ENCODE data around the gene YPEL4.
"Not testable (repeated sequence)": the region's sequence is repeated elsewhere in the genome, so short reads cannot be mapped to it uniquely, and the experiment has no call there.

Gene YPEL4

GRCh38 chr11:57649826-57650738 lies at the start of gene YPEL4:
TSS of gene YPEL4 (minus strand) at chr11:57649912. CDS start at chr11:57647107, 2,805 bp downstream.
- DNase-seq (ENCODE audit: extremely low read depth, low read depth): no peak
- TF ChIP-seq CTCF (IDR thresholded peaks at IDR 0.05; ENCODE audit: low read depth, low read length, missing control alignments): no peak
- H3K4me3 ChIP-seq (replicated peaks; ENCODE audit: low read depth, low read length): peak within 1 kb of the TSS; percentile 32

- no peak overlapping the region for H3K4me3 ChIP-seq (replicated peaks; ENCODE audit: low read depth, low read length)
- TF ChIP-seq CTCF (IDR thresholded peaks at IDR 0.05; ENCODE audit: low read depth, low read length, missing control alignments): no peak
- DNase-seq (ENCODE audit: extremely low read depth, low read depth): no peak
Measured at GRCh38 chr11:57698843-57699365, 49.2 kb upstream of the YPEL4 start.

GRCh38 chr11:57690474-57690873 lies 40.8 kb upstream of the YPEL4 start:
- H3K4me3 ChIP-seq (replicated peaks; ENCODE audit: low read depth, low read length); DNase-seq (ENCODE audit: extremely low read depth, low read depth): not testable (repeated sequence)

- no peak overlapping the region for H3K4me3 ChIP-seq (replicated peaks; ENCODE audit: low read depth, low read length)
- no peak for DNase-seq (ENCODE audit: extremely low read depth, low read depth)
- TF ChIP-seq CTCF (IDR thresholded peaks at IDR 0.05; ENCODE audit: low read depth, low read length, missing control alignments): no peak
Measured at GRCh38 chr11:57681168-57681567, 31.5 kb upstream of the YPEL4 start.

- H3K4me3 ChIP-seq (replicated peaks; ENCODE audit: low read depth, low read length): no peak overlapping the region
- TF ChIP-seq CTCF (IDR thresholded peaks at IDR 0.05; ENCODE audit: low read depth, low read length, missing control alignments): no peak
- no peak for DNase-seq (ENCODE audit: extremely low read depth, low read depth)
Measured at GRCh38 chr11:57680552-57680874, 30.8 kb upstream of the YPEL4 start.

GRCh38 chr11:57679396-57679795 lies 29.7 kb upstream of the YPEL4 start:
- DNase-seq (ENCODE audit: extremely low read depth, low read depth): no peak
- no peak for TF ChIP-seq CTCF (IDR thresholded peaks at IDR 0.05; ENCODE audit: low read depth, low read length, missing control alignments)

GRCh38 chr11:57675176-57675941 lies 25.6 kb upstream of the YPEL4 start:
- no peak for DNase-seq (ENCODE audit: extremely low read depth, low read depth)
- TF ChIP-seq CTCF (IDR thresholded peaks at IDR 0.05; ENCODE audit: low read depth, low read length, missing control alignments): no peak
- H3K4me3 ChIP-seq (replicated peaks; ENCODE audit: low read depth, low read length): no peak overlapping the region

More at GRCh38 chr11:57679396-57679795, 29.7 kb upstream of the YPEL4 start:
- H3K4me3 ChIP-seq (replicated peaks; ENCODE audit: low read depth, low read length): no peak overlapping the region
